ENCODE data around the gene SMPD2.

The SMPD2 gene

DNA sequence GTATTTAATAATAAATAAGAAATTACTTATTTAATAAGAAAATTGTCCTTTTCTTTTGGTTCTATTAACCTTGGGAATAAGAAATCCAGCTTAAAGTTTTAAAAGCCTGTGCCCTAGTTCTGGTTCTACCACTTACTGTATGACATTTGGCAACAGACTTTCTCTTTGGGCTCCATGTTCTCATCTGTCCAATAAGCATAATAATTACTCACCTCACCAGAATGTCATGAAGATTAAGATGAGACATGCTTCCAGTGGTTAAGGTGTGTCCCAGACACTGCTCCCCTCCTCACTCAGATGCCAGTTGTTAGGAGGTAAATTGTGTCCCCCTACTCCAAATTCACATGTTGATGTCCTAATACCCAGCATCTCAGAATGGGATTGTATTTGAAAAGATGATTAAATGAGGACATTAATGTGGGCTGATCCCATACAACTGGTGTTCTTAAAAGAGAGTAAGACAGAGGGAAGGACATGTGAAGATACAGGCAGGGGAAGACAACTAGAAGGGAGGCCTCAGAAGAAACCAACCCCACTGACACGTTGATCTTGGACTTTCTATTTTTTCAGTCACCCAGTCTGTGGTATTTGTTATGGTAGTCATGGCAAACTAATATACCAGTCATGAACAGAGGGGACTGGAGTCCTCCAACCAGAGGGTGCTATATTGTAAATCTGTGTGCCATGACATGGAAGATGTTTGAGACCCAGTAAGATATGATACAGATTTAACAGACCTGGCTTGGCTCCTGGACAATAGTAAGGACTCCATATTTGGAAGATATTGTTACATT lies 21.4 kb downstream of the SMPD2 start:
- peak; percentile 23 for DNase-seq

GRCh38 chr6:109465772-109466171 lies 25.2 kb downstream of the SMPD2 start:
- DNase-seq: no peak

DNA sequence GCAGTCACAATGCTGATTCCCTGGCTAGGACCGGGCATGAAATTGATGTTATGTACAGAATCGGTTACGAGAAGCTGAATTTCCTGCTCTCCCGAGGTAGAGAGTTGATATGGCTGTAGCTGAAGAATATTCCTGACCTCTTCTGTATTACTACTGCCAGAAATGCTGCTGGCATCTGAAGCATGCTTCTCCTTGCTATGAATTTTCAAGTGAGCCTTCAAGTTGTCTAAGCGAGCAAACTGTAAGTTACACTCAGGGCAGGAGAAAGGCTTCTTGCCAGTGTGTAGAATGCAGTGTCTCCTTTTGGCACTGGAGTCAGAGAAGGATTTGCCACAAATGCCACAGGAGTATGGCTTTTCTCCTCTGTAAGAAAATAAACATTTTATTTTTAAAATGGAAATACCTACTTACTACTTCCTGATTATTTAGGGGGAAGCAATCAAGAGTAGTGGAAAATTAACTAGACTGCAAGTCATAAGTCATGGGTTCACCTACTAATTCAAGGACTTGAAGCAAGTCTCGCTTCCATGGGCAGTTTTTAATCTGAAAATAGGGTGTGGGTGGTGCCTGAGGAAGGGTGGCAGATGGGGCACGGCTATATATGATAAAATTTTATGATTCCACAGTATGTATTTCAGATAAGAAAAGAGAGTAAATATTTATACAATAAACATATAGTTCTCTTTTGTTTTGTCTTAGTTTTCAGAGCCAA lies 25.8 kb downstream of the SMPD2 start:
- no peak for DNase-seq

DNA sequence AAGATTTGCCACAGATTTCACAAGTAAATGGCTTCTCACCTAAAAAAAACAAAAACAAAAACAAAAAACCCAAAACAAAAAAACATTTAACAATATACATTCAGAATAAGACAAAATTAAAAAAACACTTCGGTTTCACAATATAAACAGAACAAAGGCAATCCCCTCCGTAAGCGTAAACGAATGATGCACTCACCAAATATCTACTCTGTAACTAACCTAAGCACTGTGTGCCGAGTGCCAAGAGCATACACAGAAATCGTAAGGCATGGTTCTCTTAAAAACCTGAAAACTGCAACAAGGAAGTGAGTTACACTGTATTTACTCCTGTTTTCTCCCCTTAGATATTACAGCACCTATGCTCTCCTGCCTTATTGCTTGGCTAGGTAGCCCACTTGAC lies 27.2 kb downstream of the SMPD2 start:
- DNase-seq: no peak

DNA sequence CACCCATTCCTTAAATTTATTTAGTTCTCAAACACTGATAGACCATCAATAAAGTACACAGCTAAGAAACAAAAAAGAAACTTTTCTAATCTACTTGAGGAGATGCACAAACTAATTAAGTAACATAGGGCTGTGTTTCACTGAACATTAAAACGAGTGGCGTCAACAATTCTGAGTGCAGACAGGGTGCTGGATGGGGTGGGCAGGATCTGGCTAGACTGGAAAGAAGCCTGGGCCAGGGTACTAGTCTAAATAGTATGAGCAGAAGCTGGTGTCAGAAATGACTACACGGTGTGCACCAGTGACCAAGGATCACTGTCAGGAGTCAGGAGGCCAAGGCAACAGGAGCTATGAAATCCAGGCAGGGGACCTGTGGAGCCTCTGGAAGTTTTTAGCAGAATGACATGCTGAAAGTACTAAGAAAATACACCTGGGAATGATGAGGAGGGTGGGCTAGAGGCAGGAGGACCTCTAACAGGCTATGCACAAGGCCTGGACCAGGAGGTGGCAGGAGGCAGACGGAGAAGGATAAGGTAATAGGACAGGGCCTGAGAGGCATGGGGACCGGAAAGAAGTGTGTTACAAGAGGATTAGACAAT lies 29.2 kb downstream of the SMPD2 start:
- no peak for DNase-seq

GRCh38 chr6:109471105-109471810 lies 30.7 kb downstream of the SMPD2 start:
- no peak for DNase-seq

- DNase-seq: no peak
Measured at GRCh38 chr6:109472132-109472995, 31.8 kb downstream of the SMPD2 start.

DNA sequence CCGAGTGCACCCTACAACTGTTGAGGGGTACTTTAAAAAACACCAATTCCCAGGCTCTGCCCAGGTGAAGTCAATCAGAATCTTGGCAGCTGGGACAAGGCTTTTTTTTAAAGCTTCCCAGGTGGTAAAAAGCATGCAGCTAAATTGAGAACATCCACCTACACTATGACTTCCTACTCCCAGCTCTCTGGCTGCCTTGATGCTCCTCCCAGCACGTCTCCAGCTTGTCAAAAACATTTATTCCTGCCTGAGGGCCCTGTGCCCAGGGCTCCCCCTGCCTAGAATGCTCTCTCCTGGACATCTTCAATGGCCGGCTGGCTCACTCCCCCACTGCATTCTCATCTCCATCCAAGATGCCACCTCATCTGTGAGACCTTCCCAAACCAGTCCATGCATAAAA lies 32.6 kb downstream of the SMPD2 start:
- DNase-seq: no peak

- DNase-seq: no peak
Measured at GRCh38 chr6:109474995-109475394, 34.5 kb downstream of the SMPD2 start.

- no peak for DNase-seq
Measured at GRCh38 chr6:109475625-109476024, 35.1 kb downstream of the SMPD2 start.

DNA sequence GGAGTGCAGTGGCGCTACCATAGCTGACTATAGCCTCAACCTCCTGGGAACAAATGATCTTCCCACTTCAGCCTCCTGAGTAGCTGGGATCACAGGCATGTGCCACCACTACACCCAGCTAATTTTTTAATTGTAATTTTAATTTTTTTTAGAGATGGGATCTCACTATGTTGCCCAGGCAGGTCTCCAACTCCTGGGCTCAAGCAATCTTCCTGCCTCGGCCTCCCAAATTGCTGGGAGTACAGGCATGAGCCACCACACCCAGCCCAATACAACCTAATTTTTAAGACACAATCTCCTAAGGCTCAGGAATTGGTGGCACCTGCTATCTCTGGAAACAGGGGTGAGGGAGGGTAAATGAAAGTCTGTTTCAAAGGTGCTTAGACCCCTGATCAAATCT lies 36.7 kb downstream of the SMPD2 start:
- DNase-seq: no peak

GRCh38 chr6:109477725-109478124 lies 37.2 kb downstream of the SMPD2 start:
- DNase-seq: no peak

DNA sequence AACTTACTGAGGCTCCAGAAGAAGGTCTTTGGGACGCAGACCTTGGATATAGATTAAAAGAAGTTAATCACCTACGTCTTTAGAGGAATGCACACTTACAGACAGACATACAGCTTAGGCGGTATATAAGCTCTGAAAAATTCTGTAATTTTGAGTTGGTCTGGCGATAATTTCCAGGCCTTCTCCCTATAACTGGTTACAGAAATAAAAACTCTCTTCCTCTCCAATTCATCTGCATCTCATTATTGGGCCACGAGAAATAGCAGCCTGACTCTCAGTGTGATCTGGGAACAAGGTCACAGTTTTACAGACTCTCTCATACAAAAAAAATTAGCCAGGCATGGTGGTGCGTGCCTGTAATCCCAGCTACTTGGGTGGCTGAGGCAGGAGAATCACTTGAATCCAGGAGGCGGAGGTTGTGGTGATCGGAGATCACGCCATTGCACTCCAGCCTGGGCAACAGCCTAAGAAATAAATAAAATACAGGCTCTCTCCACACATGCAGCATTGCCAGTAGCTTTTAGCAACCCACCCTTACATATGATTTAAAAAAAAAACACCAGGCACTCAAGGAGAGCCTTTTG lies 37.8 kb downstream of the SMPD2 start:
- no peak for DNase-seq

GRCh38 chr6:109478841-109479624 lies 38.5 kb downstream of the SMPD2 start:
- DNase-seq: no peak

- DNase-seq: no peak
Measured at GRCh38 chr6:109480993-109481480, 40.5 kb downstream of the SMPD2 start.

DNA sequence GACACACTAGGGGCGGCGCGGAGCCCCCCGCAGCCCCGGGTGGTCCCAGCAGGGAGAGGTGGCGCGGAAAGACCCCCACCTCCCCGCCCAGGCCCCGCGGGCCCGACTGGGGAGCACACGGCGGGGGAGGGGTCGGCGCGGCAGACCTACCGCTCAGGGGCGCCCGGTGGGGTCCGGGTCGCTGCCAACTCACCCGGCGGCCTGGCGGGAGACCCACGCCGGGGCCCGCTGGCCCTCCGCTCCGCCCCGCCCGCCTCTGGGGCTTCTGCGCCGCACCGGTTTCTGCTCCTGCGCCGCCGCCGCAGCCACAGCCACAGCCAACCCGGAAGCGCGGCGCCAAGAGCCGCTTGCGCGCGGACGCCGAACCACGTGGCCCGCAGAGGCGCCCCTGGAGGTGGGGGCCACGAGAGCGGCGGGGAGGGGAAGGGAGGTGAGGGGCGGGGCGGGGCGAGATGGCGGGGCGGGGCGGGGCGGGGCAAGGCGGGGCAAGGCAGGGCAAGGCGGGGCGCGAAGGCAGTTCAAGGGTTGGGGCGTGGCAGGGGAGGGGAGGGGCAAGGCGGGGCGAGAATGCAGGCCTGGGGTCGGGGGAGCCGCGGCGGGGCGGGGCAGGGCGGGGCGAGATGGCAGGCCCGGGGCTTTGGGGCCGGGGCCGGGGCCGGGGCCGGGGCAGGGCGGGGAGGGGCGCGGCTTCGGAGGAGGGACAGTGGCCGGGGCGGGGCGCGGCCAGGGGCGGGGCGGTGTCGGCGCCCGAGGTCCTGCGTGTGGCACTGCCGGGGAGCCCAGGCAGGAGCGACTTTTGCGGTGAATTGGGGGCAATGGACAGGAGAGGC lies 42.6 kb downstream of the SMPD2 start, which contains the start of gene ZBTB24:
Gene ZBTB24 (minus strand): TSS at position 315 of the 830 bp plus-strand sequence. CDS start 1,193 bp downstream, outside the sequence.
- peak; percentile 85 for DNase-seq

- DNase-seq: no peak
Measured at GRCh38 chr6:109483735-109484057, 43.2 kb downstream of the SMPD2 start.

- no peak for DNase-seq
Measured at GRCh38 chr6:109484122-109484521, 43.6 kb downstream of the SMPD2 start.

GRCh38 chr6:109485266-109485935 lies 44.9 kb downstream of the SMPD2 start:
- DNase-seq: no peak

Data from NCI-H226 (cell line).